ENCODE data around the gene MAL. TPM values are rescaled to one million over a fixed set of nuclear protein-coding genes. Genes with fewer than 3 reads are reported as not detected.

MAL gene
- total and polyA plus RNA-seq, 2 of the 13 experiments (the other 11 are each of a cell fraction or from before 2014, with no cell fraction given) = not detected

GRCh38 chr2:95057535-95058370 is 32.2 kb downstream of the MAL start (continued):
- no peak for TF ChIP-seq ZNF329 (CRISPR knock-in tag; IDR thresholded peaks at IDR 0.05; ENCODE audit: low read depth)
- no peak for TF ChIP-seq ZNF616 (CRISPR knock-in tag; IDR thresholded peaks at IDR 0.05; ENCODE audit: low read depth)
- TF ChIP-seq ZNF574 (CRISPR knock-in tag; IDR thresholded peaks at IDR 0.05) = no peak
- TF ChIP-seq SIX1 (CRISPR knock-in tag; IDR thresholded peaks at IDR 0.05; ENCODE audit: borderline replicate concordance) = no peak; the same call in 1 of the 2 replicates
- no peak for TF ChIP-seq DNMT3B (CRISPR knock-in tag; conservative IDR thresholded peaks at IDR 0.05)
- 0 out of 2 replicates have a peak, but pooled peaks have one; percentile 36 for TF ChIP-seq ZSCAN31 (CRISPR knock-in tag; IDR thresholded peaks at IDR 0.05; ENCODE audit: low read depth)
- no peak for TF ChIP-seq ZSCAN25 (CRISPR knock-in tag; IDR thresholded peaks at IDR 0.05)
- TF ChIP-seq ZNF839 (CRISPR knock-in tag; IDR thresholded peaks at IDR 0.05; ENCODE audit: borderline replicate concordance) = no peak
- TF ChIP-seq ZSCAN21 (CRISPR knock-in tag; IDR thresholded peaks at IDR 0.05; ENCODE audit: borderline replicate concordance) = no peak
- TF ChIP-seq RBFOX2 (IDR thresholded peaks at IDR 0.05; ENCODE audit: low read depth, low read length) = no peak
- TF ChIP-seq ZNF101 (CRISPR knock-in tag; IDR thresholded peaks at IDR 0.05; ENCODE audit: borderline replicate concordance, low read depth) = no peak
- no peak for TF ChIP-seq HNRNPUL1 (IDR thresholded peaks at IDR 0.05; ENCODE audit: low read depth, low read length)
- no peak for TF ChIP-seq KLF13 (CRISPR knock-in tag; IDR thresholded peaks at IDR 0.05)
- TF ChIP-seq THAP8 (CRISPR knock-in tag; IDR thresholded peaks at IDR 0.05; ENCODE audit: borderline replicate concordance) = no peak
- TF ChIP-seq ZNF678 (CRISPR knock-in tag; IDR thresholded peaks at IDR 0.05) = no peak
- no peak for TF ChIP-seq ZNF180 (CRISPR knock-in tag; IDR thresholded peaks at IDR 0.05; ENCODE audit: borderline replicate concordance, low read depth)
- 0 out of 2 replicates have a peak, but pooled peaks have one; percentile 8 for TF ChIP-seq ZNF33B (CRISPR knock-in tag; IDR thresholded peaks at IDR 0.05)
- 0 out of 2 replicates have a peak, but pooled peaks have one; percentile 42 for TF ChIP-seq CHD4 (IDR thresholded peaks at IDR 0.05; ENCODE audit: borderline replicate concordance, low read length)
- no peak for TF ChIP-seq ZNF367 (CRISPR knock-in tag; IDR thresholded peaks at IDR 0.05; ENCODE audit: borderline replicate concordance)
- no peak for TF ChIP-seq ZBTB44 (CRISPR knock-in tag; IDR thresholded peaks at IDR 0.05)
- 0 out of 2 replicates have a peak, but pooled peaks have one; percentile 4 for TF ChIP-seq SMAD1 (CRISPR knock-in tag; IDR thresholded peaks at IDR 0.05; ENCODE audit: borderline replicate concordance, low read depth)
- no peak for TF ChIP-seq POLR2AphosphoS5 (IDR thresholded peaks at IDR 0.05; ENCODE audit: low read depth, low read length)
- no peak for TF ChIP-seq ZFP62 (CRISPR knock-in tag; IDR thresholded peaks at IDR 0.05)
- TF ChIP-seq E2F5 (CRISPR knock-in tag; conservative IDR thresholded peaks at IDR 0.05) = no peak

Data from HepG2 (cell line).